Activated naive CD4-positive, alpha-beta T cell treated with Interleukin-2 at 50 U/mL for 16 hours (primary cell): Measurements from ENCODE around the gene ZNF708.
"Not testable (repeated sequence)": the region's sequence is repeated elsewhere in the genome, so short reads cannot be mapped to it uniquely, and the experiment has no call there.

Experiments
- DNase-seq: peaks from one replicate; pipeline ENCODE4 v3.0.0-alpha.2; 2020

ZNF708 gene

DNA sequence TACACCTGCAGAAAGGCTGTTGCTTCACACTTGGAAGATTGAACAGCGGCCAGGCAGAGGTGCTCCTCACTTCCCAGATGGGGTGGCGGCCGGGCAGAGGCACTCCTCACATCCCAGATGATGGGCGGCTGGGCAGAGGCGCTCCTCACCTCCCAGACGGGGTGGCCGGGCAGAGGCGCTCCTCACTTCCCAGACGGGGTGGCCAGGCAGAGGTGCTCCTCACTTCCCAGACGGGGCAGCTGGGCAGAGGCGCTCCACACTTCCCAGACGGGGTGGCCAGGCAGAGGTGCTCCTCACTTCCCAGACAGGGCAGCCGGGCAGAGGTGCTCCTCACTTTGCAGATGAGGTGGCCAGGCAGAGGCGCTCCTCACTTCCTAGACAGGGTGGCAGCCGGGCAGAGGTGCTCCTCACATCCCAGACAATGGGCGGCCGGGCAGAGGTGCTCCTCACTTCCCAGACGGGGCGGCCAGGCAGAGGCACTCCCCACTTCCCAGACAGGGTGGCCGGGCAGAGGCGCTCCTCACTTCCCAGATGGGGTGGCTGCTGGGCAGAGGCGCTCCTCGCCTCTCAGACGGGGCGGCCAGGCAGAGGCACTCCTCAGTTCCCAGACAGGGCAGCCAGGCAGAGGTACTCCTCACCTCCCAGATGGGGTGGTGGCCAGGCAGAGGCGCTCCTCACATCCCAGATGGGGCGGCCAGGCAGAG is 69.6 kb downstream of the ZNF708 start:
- DNase-seq: not testable (repeated sequence)

DNA sequence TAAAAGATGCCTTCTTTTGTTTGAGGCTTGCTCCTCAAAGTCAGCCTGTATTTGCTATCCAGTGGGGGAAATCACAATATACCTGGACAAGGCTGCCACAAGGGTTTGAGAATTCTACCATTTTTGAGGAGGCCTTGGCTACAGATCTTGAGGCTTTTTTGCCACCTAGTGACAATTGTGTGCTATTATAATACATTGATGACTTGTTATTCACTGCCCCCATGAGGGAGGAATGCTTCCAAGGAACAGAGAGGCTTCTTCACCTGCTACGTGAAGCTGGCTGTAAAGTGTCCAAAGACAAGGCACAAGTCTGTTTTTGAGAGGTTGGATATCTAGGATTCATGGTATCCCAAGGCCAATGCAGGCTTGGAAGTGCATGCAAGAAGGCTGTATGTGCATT is 72.5 kb downstream of the ZNF708 start:
- no peak for DNase-seq
